ENCODE measurements around the gene BGLAP. TPM values are rescaled to one million over a fixed set of nuclear protein-coding genes. Genes with fewer than 3 reads are reported as not detected.

BGLAP gene
- total RNA-seq, 3 donors from 2014 or later (not counting 1 experiment from before 2014, with no cell fraction given) = 0.45 to 1.6 (median 1.1) TPM

DNA sequence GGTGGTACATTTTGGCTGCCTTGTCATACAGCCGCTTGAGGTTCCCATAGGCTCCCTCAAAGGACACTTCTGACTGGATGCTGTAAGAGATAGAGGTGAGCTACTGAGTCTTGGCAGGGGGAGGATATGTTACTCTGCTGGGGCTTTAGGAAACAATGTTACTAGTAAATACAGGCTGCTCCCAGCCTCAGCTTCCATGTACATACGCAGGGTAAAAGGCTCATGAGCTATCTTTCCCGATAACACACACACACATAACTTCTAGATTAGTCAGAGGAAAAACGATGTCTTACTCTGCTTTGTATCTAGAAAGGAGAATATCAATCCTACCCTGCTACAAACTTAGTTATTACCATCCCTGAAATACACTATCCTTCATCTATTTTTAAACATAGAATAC is 26.4 kb downstream of the BGLAP start:
- Mint-ChIP-seq H3K4me1 (peaks cover 0 to 6% of the 10 kb centered on the region in 2 donors), H3K4me3 (no peak overlapping the region), H3K27me3 (ENCODE audit: low read depth in 2 of 2) (no peaks in the 10 kb centered on the region), H3K9me3 (no peaks in the 10 kb centered on the region), H3K27ac (no peak overlapping the region), H3K36me3 (peaks cover 18% of the 10 kb centered on the region)
- H3K4me3 ChIP-seq (ENCODE audit: low read length) = no peak overlapping the region
- intact Hi-C loops (cut with micrococcal nuclease) = no loop called here
- H3K9me3 ChIP-seq (ENCODE audit: control insufficient read depth, insufficient read depth, low read length) = no peaks in the 10 kb centered on the region
- ATAC-seq (no peak), DNase-seq (no peak)
- no peaks in the 10 kb centered on the region for H3K4me1 ChIP-seq (ENCODE audit: control insufficient read depth, insufficient read depth, low read length)
- TF ChIP-seq, protein P1, sequence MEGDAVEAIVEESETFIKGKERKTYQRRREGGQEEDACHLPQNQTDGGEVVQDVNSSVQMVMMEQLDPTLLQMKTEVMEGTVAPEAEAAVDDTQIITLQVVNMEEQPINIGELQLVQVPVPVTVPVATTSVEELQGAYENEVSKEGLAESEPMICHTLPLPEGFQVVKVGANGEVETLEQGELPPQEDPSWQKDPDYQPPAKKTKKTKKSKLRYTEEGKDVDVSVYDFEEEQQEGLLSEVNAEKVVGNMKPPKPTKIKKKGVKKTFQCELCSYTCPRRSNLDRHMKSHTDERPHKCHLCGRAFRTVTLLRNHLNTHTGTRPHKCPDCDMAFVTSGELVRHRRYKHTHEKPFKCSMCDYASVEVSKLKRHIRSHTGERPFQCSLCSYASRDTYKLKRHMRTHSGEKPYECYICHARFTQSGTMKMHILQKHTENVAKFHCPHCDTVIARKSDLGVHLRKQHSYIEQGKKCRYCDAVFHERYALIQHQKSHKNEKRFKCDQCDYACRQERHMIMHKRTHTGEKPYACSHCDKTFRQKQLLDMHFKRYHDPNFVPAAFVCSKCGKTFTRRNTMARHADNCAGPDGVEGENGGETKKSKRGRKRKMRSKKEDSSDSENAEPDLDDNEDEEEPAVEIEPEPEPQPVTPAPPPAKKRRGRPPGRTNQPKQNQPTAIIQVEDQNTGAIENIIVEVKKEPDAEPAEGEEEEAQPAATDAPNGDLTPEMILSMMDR (IDR thresholded peaks at IDR 0.05) = no peak
- no peak overlapping the region for H3K27ac ChIP-seq (ENCODE audit: low read length)
- 100% methylated on average over 3 of the region's 4 CpGs for WGBS (ENCODE audit: insufficient coverage)
- H3K27me3 ChIP-seq (ENCODE audit: control insufficient read depth, insufficient read depth, low read length) = no peaks in the 10 kb centered on the region
- H3K36me3 ChIP-seq (ENCODE audit: control insufficient read depth, insufficient read depth, low read length) = peaks cover 77% of the 10 kb centered on the region

GRCh38 chr1:156270314-156270713 is 28.3 kb downstream of the BGLAP start:
- no peak for ATAC-seq
- TF ChIP-seq, protein P1 (IDR thresholded peaks at IDR 0.05) = no peak
- no peak for DNase-seq
- Mint-ChIP-seq H3K27ac (no peak overlapping the region), H3K4me3 (no peak overlapping the region), H3K9me3 (no peaks in the 10 kb centered on the region), H3K27me3 (ENCODE audit: low read depth in 2 of 2) (no peaks in the 10 kb centered on the region), H3K36me3 (peaks cover 22% of the 10 kb centered on the region), H3K4me1 (peaks cover 0 to 4% of the 10 kb centered on the region in 2 donors)
- Histone ChIP-seq H3K4me1 (ENCODE audit: control insufficient read depth, insufficient read depth, low read length) (no peaks in the 10 kb centered on the region), H3K4me3 (ENCODE audit: low read length) (no peak overlapping the region), H3K9me3 (ENCODE audit: control insufficient read depth, insufficient read depth, low read length) (no peaks in the 10 kb centered on the region), H3K27ac (ENCODE audit: low read length) (no peak overlapping the region), H3K27me3 (ENCODE audit: control insufficient read depth, insufficient read depth, low read length) (no peaks in the 10 kb centered on the region), H3K36me3 (ENCODE audit: control insufficient read depth, insufficient read depth, low read length) (peaks cover 85% of the 10 kb centered on the region)
- WGBS (ENCODE audit: insufficient coverage) = 100% methylated on average over 3 of the region's 3 CpGs
- intact Hi-C loops (cut with micrococcal nuclease) = no loop called here

GRCh38 chr1:156276532-156276931 is 34.5 kb downstream of the BGLAP start:
- DNase-seq (no peak), ATAC-seq (no peak)
- H3K27ac ChIP-seq (ENCODE audit: low read length) = no peak overlapping the region
- peaks cover 5% of the 10 kb centered on the region for H3K4me1 ChIP-seq (ENCODE audit: control insufficient read depth, insufficient read depth, low read length)
- H3K36me3 Mint-ChIP-seq = peaks cover 20% of the 10 kb centered on the region
- no peaks in the 10 kb centered on the region for H3K27me3 Mint-ChIP-seq (ENCODE audit: low read depth in 2 of 2)
- H3K36me3 ChIP-seq (ENCODE audit: control insufficient read depth, insufficient read depth, low read length) = peaks cover 62% of the 10 kb centered on the region
- no peak overlapping the region for H3K27ac Mint-ChIP-seq
- no peaks in the 10 kb centered on the region for H3K9me3 ChIP-seq (ENCODE audit: control insufficient read depth, insufficient read depth, low read length)
- no peaks in the 10 kb centered on the region for H3K9me3 Mint-ChIP-seq
- no peak overlapping the region for H3K4me3 ChIP-seq (ENCODE audit: low read length)
- TF ChIP-seq, protein P1 (IDR thresholded peaks at IDR 0.05) = no peak
- intact Hi-C loops (cut with micrococcal nuclease) = no loop called here
- H3K4me1 Mint-ChIP-seq = peaks cover 13 to 20% of the 10 kb centered on the region in 2 donors
- no peaks in the 10 kb centered on the region for H3K27me3 ChIP-seq (ENCODE audit: control insufficient read depth, insufficient read depth, low read length)
- no peak overlapping the region for H3K4me3 Mint-ChIP-seq

- H3K27ac Mint-ChIP-seq = no peak overlapping the region
- Histone ChIP-seq H3K4me1 (ENCODE audit: control insufficient read depth, insufficient read depth, low read length) (peaks cover 9% of the 10 kb centered on the region), H3K4me3 (ENCODE audit: low read length) (no peak overlapping the region), H3K36me3 (ENCODE audit: control insufficient read depth, insufficient read depth, low read length) (peaks cover 58% of the 10 kb centered on the region), H3K27me3 (ENCODE audit: control insufficient read depth, insufficient read depth, low read length) (no peaks in the 10 kb centered on the region), H3K27ac (ENCODE audit: low read length) (no peak overlapping the region), H3K9me3 (ENCODE audit: control insufficient read depth, insufficient read depth, low read length) (no peaks in the 10 kb centered on the region)
- no peaks in the 10 kb centered on the region for H3K27me3 Mint-ChIP-seq (ENCODE audit: low read depth in 2 of 2)
- no peak for DNase-seq
- peaks cover 20% of the 10 kb centered on the region for H3K36me3 Mint-ChIP-seq
- no peak for ATAC-seq
- no peak overlapping the region for H3K4me3 Mint-ChIP-seq
- H3K9me3 Mint-ChIP-seq = no peaks in the 10 kb centered on the region
- intact Hi-C loops (cut with micrococcal nuclease) = no loop called here
- peaks cover 17 to 25% of the 10 kb centered on the region in 2 donors for H3K4me1 Mint-ChIP-seq
- TF ChIP-seq, protein P1 (IDR thresholded peaks at IDR 0.05) = no peak
- 95% methylated on average over 6 of the region's 6 CpGs for WGBS (ENCODE audit: insufficient coverage)
Measured at GRCh38 chr1:156276966-156277381, 35.0 kb downstream of the BGLAP start.
